ENCODE results near the gene CLDND2.
A peak's percentile ranks its signal among the peaks of the same experiment; 100 is the strongest.
"Not testable (repeated sequence)": the region's sequence is repeated elsewhere in the genome, so short reads cannot be mapped to it uniquely, and the experiment has no call there.

The CLDND2 gene

GRCh38 chr19:51368366-51369282 lies at the start of gene CLDND2:
TSS of gene CLDND2 (minus strand) at chr19:51369003. CDS start at chr19:51368577, 426 bp downstream.
- DNase-seq, result no peak

GRCh38 chr19:51417810-51418157 lies 49.0 kb upstream of the CLDND2 start:
- DNase-seq, result no peak

GRCh38 chr19:51417107-51417809 lies 48.5 kb upstream of the CLDND2 start, which contains the start of gene SIGLEC10:
TSS of gene SIGLEC10 (minus strand) at chr19:51417642. CDS start at chr19:51417581, 61 bp downstream.
- DNase-seq, result no peak

- DNase-seq, result not testable (repeated sequence)
Measured at GRCh38 chr19:51416422-51416821, 47.6 kb upstream of the CLDND2 start.

- DNase-seq, result no peak
Measured at GRCh38 chr19:51415187-51415586, 46.4 kb upstream of the CLDND2 start.

- DNase-seq, result no peak
Measured at GRCh38 chr19:51410950-51411748, 42.3 kb upstream of the CLDND2 start.

GRCh38 chr19:51407511-51408131 lies 38.8 kb upstream of the CLDND2 start:
- peak; percentile 32 for DNase-seq

GRCh38 chr19:51402117-51402516 lies 33.3 kb upstream of the CLDND2 start:
- no peak for DNase-seq

- DNase-seq, result not testable (repeated sequence)
Measured at GRCh38 chr19:51399936-51400335, 31.1 kb upstream of the CLDND2 start.

- no peak for DNase-seq
Measured at GRCh38 chr19:51399231-51399630, 30.4 kb upstream of the CLDND2 start.

- DNase-seq, result no peak
Measured at GRCh38 chr19:51398096-51398704, 29.4 kb upstream of the CLDND2 start.

GRCh38 chr19:51397453-51397852 lies 28.6 kb upstream of the CLDND2 start:
- DNase-seq, result not testable (repeated sequence)

- DNase-seq, result no peak
Measured at GRCh38 chr19:51396175-51396574, 27.4 kb upstream of the CLDND2 start.

- DNase-seq, result peak; percentile 91
Measured at GRCh38 chr19:51394050-51394836, 25.4 kb upstream of the CLDND2 start.

GRCh38 chr19:51392701-51393100 lies 23.9 kb upstream of the CLDND2 start:
- DNase-seq, result no peak

- no peak for DNase-seq
Measured at GRCh38 chr19:51391073-51391611, 22.3 kb upstream of the CLDND2 start.

GRCh38 chr19:51389143-51389542 lies 20.3 kb upstream of the CLDND2 start:
- DNase-seq, result no peak

GRCh38 chr19:51387924-51388389 lies 19.2 kb upstream of the CLDND2 start, which contains the start of gene LIM2:
TSS of gene LIM2 (minus strand) at chr19:51387974. CDS start at chr19:51387443, 531 bp downstream.
- no peak for DNase-seq

- no peak for DNase-seq
Measured at GRCh38 chr19:51386882-51387520, 18.2 kb upstream of the CLDND2 start.

GRCh38 chr19:51382004-51382403 lies 13.2 kb upstream of the CLDND2 start:
- no peak for DNase-seq

Measured in activated naive CD4-positive, alpha-beta T cell treated with Interleukin-2 at 50 U/mL for 16 hours (primary cell).